SK-N-DZ (cell line): ENCODE results near the gene ASTN2.

ENCODE experiments used
- DNase-seq: peaks from one replicate; pipeline ENCODE4 v3.0.0-alpha.2; 2015; ENCODE audit warnings: low spot score

Gene ASTN2

GRCh38 chr9:116975126-116975525, 439.7 kb downstream of the ASTN2 start:
- no peak for DNase-seq

- DNase-seq: no peak
Observed at GRCh38 chr9:116966199-116966598, 448.7 kb downstream of the ASTN2 start.

GRCh38 chr9:116964258-116964657, 450.6 kb downstream of the ASTN2 start:
- DNase-seq: peak; percentile 60

GRCh38 chr9:116959809-116960208, 455.0 kb downstream of the ASTN2 start:
- DNase-seq: peak; percentile 78

- peak; percentile 12 for DNase-seq
Observed at GRCh38 chr9:116958881-116959280, 456.0 kb downstream of the ASTN2 start.

- no peak for DNase-seq
Observed at GRCh38 chr9:116954731-116955130, 460.1 kb downstream of the ASTN2 start.

GRCh38 chr9:116953271-116953670, 461.6 kb downstream of the ASTN2 start:
- DNase-seq: no peak

GRCh38 chr9:116952436-116952810, 462.4 kb downstream of the ASTN2 start:
- DNase-seq: peak; percentile 29

- DNase-seq: no peak
Observed at GRCh38 chr9:116951588-116952435, 463.0 kb downstream of the ASTN2 start.

GRCh38 chr9:116945817-116946216, 469.0 kb downstream of the ASTN2 start:
- no peak for DNase-seq

GRCh38 chr9:116944714-116945534, 469.9 kb downstream of the ASTN2 start:
- DNase-seq: no peak

GRCh38 chr9:116943970-116944369, 470.9 kb downstream of the ASTN2 start:
- no peak for DNase-seq

- DNase-seq: no peak
Observed at GRCh38 chr9:116942593-116943061, 472.2 kb downstream of the ASTN2 start.

- DNase-seq: no peak
Observed at GRCh38 chr9:116941266-116941665, 473.6 kb downstream of the ASTN2 start.

GRCh38 chr9:116940614-116941215, 474.1 kb downstream of the ASTN2 start:
- DNase-seq: no peak

GRCh38 chr9:116939614-116940013, 475.2 kb downstream of the ASTN2 start:
- no peak for DNase-seq

GRCh38 chr9:116939161-116939560, 475.7 kb downstream of the ASTN2 start:
- no peak for DNase-seq

GRCh38 chr9:116937361-116937760, 477.5 kb downstream of the ASTN2 start:
- DNase-seq: no peak

GRCh38 chr9:116935149-116935897, 479.5 kb downstream of the ASTN2 start:
- DNase-seq: no peak

- no peak for DNase-seq
Observed at GRCh38 chr9:116934131-116934530, 480.7 kb downstream of the ASTN2 start.

GRCh38 chr9:116933251-116933650, 481.6 kb downstream of the ASTN2 start:
- no peak for DNase-seq
